HUES6 (cell line): ENCODE data around the gene CEP131.

ENCODE experiments used
- H3K27ac ChIP-seq: 2 replicates; pipeline ENCODE4 v1.7.0; 2013; ENCODE audit warnings: low read depth, mild to moderate bottlenecking, low read length, inconsistent platforms
- H3K27me3 ChIP-seq: 2 replicates; pipeline ENCODE4 v1.6.1; 2013; ENCODE audit warnings: low read length; ENCODE audit not compliant: control insufficient read depth, insufficient read depth
- H3K36me3 ChIP-seq: 2 replicates; pipeline ENCODE4 v1.6.1; 2013; ENCODE audit warnings: low read length; ENCODE audit not compliant: control insufficient read depth, insufficient read depth
- H3K4me1 ChIP-seq: 2 replicates; pipeline ENCODE4 v1.6.1; 2013; ENCODE audit warnings: low read length; ENCODE audit not compliant: control insufficient read depth, insufficient read depth
- H3K4me3 ChIP-seq: 2 replicates; pipeline ENCODE4 v1.5.1; 2013; ENCODE audit warnings: low read depth, low read length
- H3K9ac ChIP-seq: one replicate; pipeline ENCODE4 v1.6.1; 2013; ENCODE audit warnings: mild to moderate bottlenecking, low read length
- H3K9me3 ChIP-seq: 2 replicates; pipeline ENCODE4 v1.6.1; 2013; ENCODE audit warnings: low read depth, low read length; ENCODE audit not compliant: control insufficient read depth, insufficient read depth

CEP131 gene

DNA sequence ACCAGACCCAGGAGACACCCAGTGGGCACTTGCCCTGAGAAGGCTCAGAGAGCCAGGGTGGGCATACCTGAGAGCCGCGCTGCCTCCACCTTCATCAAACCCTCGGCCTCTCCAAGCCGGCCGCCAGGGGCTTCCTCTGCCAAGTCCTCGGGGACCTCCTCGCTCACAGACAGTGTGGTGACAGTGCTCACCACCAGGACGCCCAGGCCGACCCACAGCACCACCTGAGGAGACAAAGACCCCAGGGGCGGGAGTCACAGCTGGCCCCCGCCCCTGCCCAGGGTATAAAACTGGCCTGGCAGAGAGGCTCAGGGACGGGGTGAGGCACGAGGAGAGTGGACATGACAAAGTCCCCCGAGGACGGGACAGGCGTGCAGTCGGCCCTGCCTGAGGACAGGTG is 37.4 kb upstream of the CEP131 start:
- Histone ChIP-seq H3K4me1 (0 out of 2 replicates have a peak, but pooled peaks cover 1% of the 10 kb centered on the region), H3K27ac (no peak overlapping the region), H3K36me3 (peaks cover 57% of the 10 kb centered on the region), H3K9me3 (no peaks in the 10 kb centered on the region), H3K27me3 (no peaks in the 10 kb centered on the region), H3K4me3 (no peak overlapping the region), H3K9ac (no peak overlapping the region)

DNA sequence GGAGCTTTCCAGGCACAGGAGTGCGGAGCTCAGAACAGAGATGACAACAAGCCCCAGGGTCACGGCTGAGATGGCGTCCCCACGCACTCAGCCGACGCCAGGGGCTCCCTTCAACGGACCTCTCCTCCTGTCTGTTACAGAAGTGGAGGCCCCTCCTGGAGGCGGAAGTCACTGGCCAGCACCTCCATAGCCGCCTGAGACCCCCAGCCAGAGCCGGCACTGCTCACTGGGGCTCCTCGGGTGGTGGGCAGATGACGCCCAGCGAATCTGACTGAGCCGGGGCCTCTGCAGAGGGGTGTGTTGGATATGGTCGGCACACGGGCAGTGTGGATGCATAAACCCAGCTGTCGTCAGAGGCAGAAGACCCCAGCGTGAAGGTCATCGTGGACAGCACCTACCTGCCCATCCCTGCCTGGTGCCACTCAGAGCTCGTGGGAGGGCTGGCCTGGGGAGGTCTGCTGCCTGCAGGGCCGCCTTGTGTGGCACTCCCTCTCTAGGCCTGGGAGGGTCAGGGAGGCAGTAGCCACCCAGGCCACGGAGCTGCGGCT is 36.4 kb upstream of the CEP131 start:
- Histone ChIP-seq H3K27me3 (no peaks in the 10 kb centered on the region), H3K9me3 (no peaks in the 10 kb centered on the region), H3K36me3 (peaks cover 51% of the 10 kb centered on the region), H3K27ac (no peak overlapping the region), H3K4me1 (peaks cover 6% of the 10 kb centered on the region; the same call in 1 of the 2 replicates), H3K4me3 (no peak overlapping the region), H3K9ac (no peak overlapping the region)

DNA sequence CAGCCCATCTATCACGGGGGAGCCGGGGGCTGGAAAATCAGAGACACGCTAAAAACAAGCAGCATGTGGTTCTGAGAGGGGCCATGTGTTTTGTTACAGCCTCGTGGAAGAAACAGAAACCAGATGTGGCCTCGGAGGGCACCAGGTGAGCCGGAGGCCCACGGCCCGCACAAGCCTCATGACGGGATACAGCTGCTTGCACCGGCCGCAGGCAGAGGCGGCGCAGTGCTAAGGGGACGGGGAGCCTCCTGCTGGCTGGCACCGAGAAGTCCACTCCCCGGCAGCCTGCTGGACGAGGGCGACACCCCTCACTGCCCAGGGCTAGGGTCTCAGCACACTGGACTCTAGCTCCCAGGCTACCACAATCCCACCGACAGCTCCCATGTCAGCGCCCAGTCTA is 35.5 kb upstream of the CEP131 start:
- Histone ChIP-seq H3K36me3 (peaks cover 44% of the 10 kb centered on the region), H3K27me3 (no peaks in the 10 kb centered on the region), H3K27ac (no peak overlapping the region), H3K9me3 (no peaks in the 10 kb centered on the region), H3K4me3 (no peak overlapping the region), H3K4me1 (peaks cover 6% of the 10 kb centered on the region; the same call in 1 of the 2 replicates), H3K9ac (no peak overlapping the region)

DNA sequence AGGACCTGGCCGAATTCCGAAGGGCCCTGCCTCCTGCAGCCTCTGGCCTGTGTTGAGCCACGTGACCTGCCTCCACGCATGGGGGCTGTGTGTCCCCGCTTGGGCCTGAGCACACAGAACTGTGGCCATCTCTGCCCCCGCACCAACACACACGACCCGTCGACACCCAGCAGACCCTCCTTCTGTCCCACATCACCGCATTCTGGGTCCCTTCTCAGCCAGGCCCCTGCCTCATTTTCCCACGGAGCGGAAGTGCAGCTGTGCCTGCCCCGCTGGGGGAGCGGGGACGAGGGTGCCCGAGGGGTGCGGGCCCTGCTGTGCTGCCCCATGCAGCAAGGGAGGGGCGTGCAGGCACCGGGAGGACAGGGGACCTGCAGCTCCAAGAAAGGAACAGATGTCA is 34.8 kb upstream of the CEP131 start:
- Histone ChIP-seq H3K9me3 (no peaks in the 10 kb centered on the region), H3K27ac (no peak overlapping the region), H3K4me3 (no peak overlapping the region), H3K27me3 (no peaks in the 10 kb centered on the region), H3K36me3 (peaks cover 44% of the 10 kb centered on the region), H3K4me1 (peaks cover 7% of the 10 kb centered on the region; the same call in 1 of the 2 replicates), H3K9ac (no peak overlapping the region)

DNA sequence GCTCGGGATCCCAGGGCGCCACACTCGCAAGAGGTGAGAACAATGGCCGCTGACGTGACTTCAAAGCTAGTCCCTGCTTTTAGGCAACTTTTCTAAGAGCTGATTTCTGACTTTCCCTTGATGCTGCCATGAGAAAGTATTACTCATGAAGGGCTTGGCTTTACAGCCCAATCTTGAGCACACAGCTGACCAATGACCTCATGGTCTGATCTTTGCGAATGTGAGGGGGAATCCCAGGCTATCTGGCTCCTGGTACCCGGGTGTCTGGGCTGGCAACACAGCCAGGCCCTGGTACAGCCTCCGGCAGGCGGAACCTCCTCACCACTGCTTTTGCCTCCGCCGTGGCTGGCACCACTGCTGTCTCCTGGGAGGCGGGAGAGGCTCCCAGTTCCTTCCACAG is 33.9 kb upstream of the CEP131 start:
- Histone ChIP-seq H3K4me3 (no peak overlapping the region), H3K9ac (no peak overlapping the region), H3K27ac (no peak overlapping the region), H3K9me3 (no peaks in the 10 kb centered on the region), H3K4me1 (peaks cover 9% of the 10 kb centered on the region; the same call in 1 of the 2 replicates), H3K27me3 (no peaks in the 10 kb centered on the region), H3K36me3 (peaks cover 37% of the 10 kb centered on the region)

DNA sequence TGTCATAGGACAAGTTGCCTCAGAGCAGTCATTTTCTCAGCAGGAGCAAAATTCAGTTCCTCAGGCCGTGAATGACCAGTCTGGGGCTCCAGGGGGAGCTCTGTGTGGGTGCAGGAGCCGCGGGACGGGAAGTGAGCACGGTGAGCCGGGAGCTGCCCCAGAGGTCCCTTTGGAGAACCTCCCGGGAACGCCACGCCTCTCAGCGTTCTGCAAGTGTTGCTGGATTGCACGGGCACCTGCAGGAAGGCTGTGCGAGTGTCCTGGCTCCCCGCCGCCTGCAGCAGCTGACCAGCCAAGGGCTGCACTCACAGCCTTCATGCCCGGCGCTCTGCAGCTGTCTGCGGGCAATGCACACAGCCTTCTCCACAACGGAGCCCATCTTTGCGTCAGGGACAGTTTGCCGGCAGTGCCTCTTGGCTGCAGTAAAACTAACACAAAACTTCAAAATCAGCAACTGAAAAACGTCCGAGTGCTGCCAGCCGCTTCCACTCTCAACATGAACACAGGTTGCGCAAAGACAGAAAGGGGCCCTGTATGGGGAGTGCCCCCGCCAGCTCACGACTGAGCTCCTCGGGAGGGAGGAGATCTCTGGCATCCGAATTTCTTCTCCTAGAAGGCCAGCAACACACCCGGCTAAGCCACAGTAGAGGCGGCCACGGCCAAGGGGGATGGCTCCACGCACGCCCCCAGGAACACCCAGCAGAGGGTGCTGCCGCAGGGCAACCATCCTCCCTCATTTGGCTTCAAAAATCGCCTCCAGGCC is 32.4 kb upstream of the CEP131 start:
- H3K27ac ChIP-seq: no peak overlapping the region

DNA sequence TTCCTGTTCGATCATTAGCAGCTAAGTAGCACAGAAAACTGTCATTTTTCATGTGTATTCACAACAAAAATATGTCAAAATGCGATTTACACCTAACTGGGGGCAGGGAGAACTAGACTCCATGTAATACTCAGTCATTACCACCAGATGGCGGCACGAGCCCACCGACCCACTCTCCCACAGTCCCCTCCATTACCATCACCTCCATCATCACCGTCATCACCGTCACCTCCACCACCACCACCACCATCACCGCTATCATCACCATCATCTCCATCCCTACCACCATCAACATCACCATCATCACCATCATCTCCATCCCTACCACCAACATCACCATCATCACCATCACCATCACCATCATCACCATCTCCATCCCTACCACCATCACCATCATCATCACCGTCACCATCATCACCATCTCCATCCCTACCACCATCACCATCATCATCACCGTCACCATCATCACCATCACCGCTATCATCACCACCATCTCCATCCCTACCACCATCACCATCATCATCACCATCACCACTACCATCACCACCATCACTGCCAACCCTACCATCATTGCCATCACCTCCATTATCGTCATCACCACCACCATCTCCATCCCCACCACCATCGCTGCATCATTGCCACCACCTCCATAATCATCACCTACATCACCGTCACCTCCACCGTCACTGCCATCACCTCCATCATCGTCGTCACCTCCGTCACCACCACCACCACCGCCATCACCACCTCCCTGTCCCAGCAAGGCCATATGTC is 30.8 kb upstream of the CEP131 start:
- H3K9ac ChIP-seq: no peak overlapping the region

More for the DNA sequence above, 32.4 kb upstream of the CEP131 start:
- H3K4me3 ChIP-seq: no peak overlapping the region
- peaks cover 9% of the 10 kb centered on the region; the same call in 1 of the 2 replicates for H3K4me1 ChIP-seq
- H3K9ac ChIP-seq: no peak overlapping the region
- H3K36me3 ChIP-seq: peaks cover 26% of the 10 kb centered on the region
- H3K27me3 ChIP-seq: no peaks in the 10 kb centered on the region
- H3K9me3 ChIP-seq: no peaks in the 10 kb centered on the region

DNA sequence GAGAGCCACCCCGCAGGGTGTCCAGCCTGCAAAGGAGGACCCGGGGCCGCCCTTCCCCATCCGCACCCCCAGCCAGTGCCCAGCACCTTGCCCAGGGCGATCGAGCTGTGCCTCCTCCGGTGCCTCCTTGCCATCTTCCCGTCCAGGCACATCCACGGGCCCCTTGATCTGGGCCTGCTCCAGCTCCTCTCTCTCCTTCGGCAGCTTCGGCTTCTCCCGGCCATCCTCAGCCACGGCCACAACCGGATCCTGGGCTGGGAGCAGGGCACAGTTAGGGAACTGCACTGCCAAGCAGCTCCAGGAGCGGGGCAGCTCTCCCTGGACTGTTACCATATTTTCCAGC is 30.2 kb upstream of the CEP131 start:
- H3K36me3 ChIP-seq: peaks cover 14% of the 10 kb centered on the region; the same call in 1 of the 2 replicates
- no peak overlapping the region for H3K27ac ChIP-seq
- H3K9me3 ChIP-seq: 0 out of 2 replicates have a peak, but pooled peaks cover 3% of the 10 kb centered on the region
- H3K4me3 ChIP-seq: no peak overlapping the region
- no peak overlapping the region for H3K9ac ChIP-seq
- H3K27me3 ChIP-seq: no peaks in the 10 kb centered on the region
- peaks cover 9% of the 10 kb centered on the region; the same call in 1 of the 2 replicates for H3K4me1 ChIP-seq

More for the DNA sequence above, 30.8 kb upstream of the CEP131 start:
- Histone ChIP-seq H3K27ac (no peak overlapping the region), H3K4me1 (peaks cover 9% of the 10 kb centered on the region; the same call in 1 of the 2 replicates), H3K9me3 (0 out of 2 replicates have a peak, but pooled peaks cover 3% of the 10 kb centered on the region), H3K27me3 (no peaks in the 10 kb centered on the region), H3K36me3 (peaks cover 18% of the 10 kb centered on the region; the same call in 1 of the 2 replicates), H3K4me3 (no peak overlapping the region)

DNA sequence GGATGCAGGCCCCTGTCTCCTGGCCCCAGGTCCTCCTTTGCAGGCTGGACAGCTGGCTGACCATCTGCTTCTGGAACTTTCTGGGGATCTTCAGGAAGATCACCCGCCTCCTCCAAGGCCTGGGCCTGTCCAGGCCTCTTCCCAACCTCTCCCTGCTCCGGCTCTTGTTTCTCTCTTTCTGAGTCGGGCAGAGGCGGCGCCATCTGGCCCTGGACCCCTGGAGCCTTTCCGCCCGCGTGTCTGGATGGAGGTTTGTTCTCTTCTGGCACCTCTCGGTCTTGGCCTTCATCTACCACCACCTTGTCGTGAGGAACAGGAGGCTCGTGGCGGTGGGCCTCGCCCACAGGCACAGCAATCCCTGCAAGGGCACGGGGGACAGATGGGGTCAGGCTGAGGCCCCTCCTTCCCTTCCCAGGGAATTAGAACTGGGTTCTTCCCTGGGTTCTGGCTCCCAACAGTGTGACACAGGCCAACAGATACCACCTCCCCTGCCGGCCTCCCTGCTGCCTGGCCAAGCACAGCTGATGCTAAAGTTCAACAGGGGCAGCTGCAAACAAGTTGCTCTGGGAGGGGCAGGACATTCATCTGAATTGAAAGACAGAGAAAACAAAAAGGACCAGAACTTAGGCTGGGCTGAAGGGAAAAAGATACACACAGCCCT is 29.7 kb upstream of the CEP131 start:
- peaks cover 9% of the 10 kb centered on the region; the same call in 1 of the 2 replicates for H3K4me1 ChIP-seq
- no peaks in the 10 kb centered on the region for H3K27me3 ChIP-seq
- no peak overlapping the region for H3K4me3 ChIP-seq
- H3K9ac ChIP-seq: no peak overlapping the region
- 0 out of 2 replicates have a peak, but pooled peaks cover 3% of the 10 kb centered on the region for H3K9me3 ChIP-seq
- peaks cover 11% of the 10 kb centered on the region; the same call in 1 of the 2 replicates for H3K36me3 ChIP-seq
- no peak overlapping the region for H3K27ac ChIP-seq

DNA sequence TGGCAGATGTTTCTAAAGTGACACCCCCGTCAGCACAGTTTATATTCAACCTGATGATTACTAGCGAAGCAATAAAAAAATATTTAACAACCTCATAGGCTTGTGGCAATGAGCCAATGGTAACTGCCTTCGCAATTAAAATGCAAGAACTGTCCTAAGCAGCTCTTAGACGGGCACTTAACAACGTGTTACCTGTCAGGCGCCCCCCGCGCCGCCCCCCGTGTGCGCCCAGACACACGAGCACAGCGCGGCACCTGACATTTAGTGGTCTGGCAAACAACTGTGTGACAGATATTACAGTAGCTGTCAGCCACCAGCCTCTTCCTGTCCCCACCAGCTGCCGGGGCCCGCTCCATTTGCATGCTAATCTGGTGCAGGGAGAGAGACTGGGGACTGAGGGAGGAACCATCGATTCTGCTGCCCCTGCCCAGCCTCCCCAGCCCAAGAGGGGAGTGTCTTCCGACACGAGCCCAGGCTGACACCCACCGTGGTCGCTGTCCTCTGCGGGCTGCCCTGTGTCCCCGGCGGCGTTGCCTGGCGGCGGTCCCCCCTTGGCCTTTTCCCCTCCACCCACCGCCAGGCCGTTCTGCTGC is 29.0 kb upstream of the CEP131 start:
- H3K36me3 ChIP-seq: peaks cover 9% of the 10 kb centered on the region; the same call in 1 of the 2 replicates
- H3K4me3 ChIP-seq: no peak overlapping the region
- H3K9me3 ChIP-seq: 0 out of 2 replicates have a peak, but pooled peaks cover 3% of the 10 kb centered on the region
- H3K4me1 ChIP-seq: peaks cover 9% of the 10 kb centered on the region; the same call in 1 of the 2 replicates
- no peaks in the 10 kb centered on the region for H3K27me3 ChIP-seq
- no peak overlapping the region for H3K9ac ChIP-seq
- H3K27ac ChIP-seq: no peak overlapping the region
